ENCODE results near the gene WTAP.

DNA sequence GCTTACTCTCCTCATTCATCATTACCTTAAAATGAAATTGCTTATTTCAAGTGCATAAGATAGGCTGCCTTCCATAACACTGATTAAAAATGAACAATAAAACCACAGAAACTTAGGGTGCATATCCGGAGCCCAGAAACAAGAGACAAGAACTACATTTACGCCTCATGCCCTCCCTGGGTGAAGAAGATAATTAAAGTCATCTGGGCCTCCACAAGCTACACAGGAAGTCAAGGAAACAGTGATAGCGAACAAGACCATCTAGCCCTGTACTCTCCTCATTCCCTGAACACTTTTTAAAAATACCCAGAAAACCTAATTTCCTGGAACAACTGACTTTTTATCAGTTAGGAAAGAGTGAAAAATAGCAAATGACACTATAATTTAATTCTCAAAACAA lies 40.6 kb upstream of the WTAP start:
- TF ChIP-seq, protein P1, sequence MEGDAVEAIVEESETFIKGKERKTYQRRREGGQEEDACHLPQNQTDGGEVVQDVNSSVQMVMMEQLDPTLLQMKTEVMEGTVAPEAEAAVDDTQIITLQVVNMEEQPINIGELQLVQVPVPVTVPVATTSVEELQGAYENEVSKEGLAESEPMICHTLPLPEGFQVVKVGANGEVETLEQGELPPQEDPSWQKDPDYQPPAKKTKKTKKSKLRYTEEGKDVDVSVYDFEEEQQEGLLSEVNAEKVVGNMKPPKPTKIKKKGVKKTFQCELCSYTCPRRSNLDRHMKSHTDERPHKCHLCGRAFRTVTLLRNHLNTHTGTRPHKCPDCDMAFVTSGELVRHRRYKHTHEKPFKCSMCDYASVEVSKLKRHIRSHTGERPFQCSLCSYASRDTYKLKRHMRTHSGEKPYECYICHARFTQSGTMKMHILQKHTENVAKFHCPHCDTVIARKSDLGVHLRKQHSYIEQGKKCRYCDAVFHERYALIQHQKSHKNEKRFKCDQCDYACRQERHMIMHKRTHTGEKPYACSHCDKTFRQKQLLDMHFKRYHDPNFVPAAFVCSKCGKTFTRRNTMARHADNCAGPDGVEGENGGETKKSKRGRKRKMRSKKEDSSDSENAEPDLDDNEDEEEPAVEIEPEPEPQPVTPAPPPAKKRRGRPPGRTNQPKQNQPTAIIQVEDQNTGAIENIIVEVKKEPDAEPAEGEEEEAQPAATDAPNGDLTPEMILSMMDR (IDR thresholded peaks at IDR 0.05) = no peak
- no peak for TF ChIP-seq POLR2A (IDR thresholded peaks at IDR 0.05)
